Stimulated activated CD4-positive, alpha-beta T cell treated with anti-CD3 and anti-CD28 coated beads, Interleukin-1b, Interleukin-23, amount 100 ng/mL, for 4 hours (primary cell): Measurements from ENCODE around the gene SRSF8.
A peak's percentile ranks its signal among the peaks of the same experiment; 100 is the strongest.
"Not testable (repeated sequence)": the region's sequence is repeated elsewhere in the genome, so short reads cannot be mapped to it uniquely, and the experiment has no call there.

Source experiments
- DNase-seq, 2 donors: peaks; one replicate each; pipeline ENCODE4 v3.0.0-alpha.2; 2020; ENCODE audit warnings: low read depth in 2 of 2

The SRSF8 gene

GRCh38 chr11:95066716-95067038 lies at the start of gene SRSF8:
TSS of gene SRSF8 (plus strand) at chr11:95066919. CDS start at chr11:95067227, 308 bp downstream.
- no peak for DNase-seq

GRCh38 chr11:95021468-95021867 lies 45.3 kb upstream of the SRSF8 start:
- DNase-seq, result not testable (repeated sequence)

GRCh38 chr11:95024958-95025357 lies 41.8 kb upstream of the SRSF8 start, which contains the start of gene KDM4E:
TSS of gene KDM4E (plus strand) at chr11:95025258. CDS start at chr11:95025558, 300 bp downstream.
- DNase-seq, result no peak

- not testable (repeated sequence) for DNase-seq
Measured at GRCh38 chr11:95025594-95025993, 41.1 kb upstream of the SRSF8 start.

GRCh38 chr11:95028357-95028756 lies 38.4 kb upstream of the SRSF8 start:
- no peak for DNase-seq

- DNase-seq, result no peak
Measured at GRCh38 chr11:95033051-95033450, 33.7 kb upstream of the SRSF8 start.

GRCh38 chr11:95035316-95035715 lies 31.4 kb upstream of the SRSF8 start:
- DNase-seq, result no peak

GRCh38 chr11:95037356-95038035 lies 29.2 kb upstream of the SRSF8 start:
- not testable (repeated sequence) for DNase-seq

GRCh38 chr11:95042239-95042638 lies 24.5 kb upstream of the SRSF8 start:
- no peak for DNase-seq

GRCh38 chr11:95042906-95043305 lies 23.8 kb upstream of the SRSF8 start:
- no peak for DNase-seq

- no peak for DNase-seq
Measured at GRCh38 chr11:95044010-95044409, 22.7 kb upstream of the SRSF8 start.

GRCh38 chr11:95045812-95046211 lies 20.9 kb upstream of the SRSF8 start:
- no peak for DNase-seq

- not testable (repeated sequence) for DNase-seq
Measured at GRCh38 chr11:95049122-95049521, 17.6 kb upstream of the SRSF8 start, which contains the start of gene KDM4F. TSS of gene KDM4F (plus strand) at chr11:95049422.

GRCh38 chr11:95050595-95051202 lies 16.0 kb upstream of the SRSF8 start:
- no peak for DNase-seq

- no peak for DNase-seq
Measured at GRCh38 chr11:95054356-95054755, 12.4 kb upstream of the SRSF8 start.

GRCh38 chr11:95055283-95055897 lies 11.3 kb upstream of the SRSF8 start:
- no peak for DNase-seq

GRCh38 chr11:95057959-95058358 lies 8.8 kb upstream of the SRSF8 start:
- DNase-seq, result no peak

- DNase-seq, result no peak
Measured at GRCh38 chr11:95058621-95059020, 8.1 kb upstream of the SRSF8 start.

GRCh38 chr11:95059046-95059445 lies 7.7 kb upstream of the SRSF8 start:
- DNase-seq, result no peak

- DNase-seq, result no peak
Measured at GRCh38 chr11:95065336-95065735, 1.4 kb upstream of the SRSF8 start.

GRCh38 chr11:95067039-95067840 lies 521 bp downstream of the SRSF8 start:
- peak; percentile 59 to 67 for DNase-seq

- DNase-seq, result no peak
Measured at GRCh38 chr11:95067841-95068219, 1.1 kb downstream of the SRSF8 start.
